ENCODE measurements around the gene FBXO10. TPM values are rescaled to one million over a fixed set of nuclear protein-coding genes. Genes with fewer than 3 reads are reported as not detected.
A peak's percentile ranks its signal among the peaks of the same experiment; 100 is the strongest.
"Not testable (repeated sequence)": the region's sequence is repeated elsewhere in the genome, so short reads cannot be mapped to it uniquely, and the experiment has no call there.

FBXO10 gene
- total RNA-seq, 1 experiment from 2014 or later: 14.0 TPM

DNA sequence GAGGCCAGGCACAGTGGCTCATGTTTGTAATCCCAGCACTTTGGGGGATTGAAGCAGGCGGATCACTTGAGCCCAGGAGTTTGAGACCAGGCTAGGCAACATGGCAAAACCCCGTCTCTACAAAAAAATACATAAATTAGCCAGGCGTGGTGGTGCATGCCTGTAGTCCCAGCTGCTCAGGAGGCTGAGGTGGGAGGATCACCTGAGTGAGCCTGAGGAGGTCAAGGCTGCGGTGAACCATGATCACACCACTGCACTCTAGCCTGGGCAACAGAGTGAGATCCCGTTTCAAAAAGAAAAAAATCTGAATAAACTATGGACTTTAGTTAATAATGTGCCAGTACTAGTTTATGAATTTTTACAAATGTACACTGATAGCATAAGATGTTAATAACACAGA, 66.1 kb downstream of the FBXO10 start:
- H3K27ac Mint-ChIP-seq; ATAC-seq; H3K4me1 Mint-ChIP-seq; H3K27me3 Mint-ChIP-seq (ENCODE audit: low read depth); H3K9me3 Mint-ChIP-seq; DNase-seq (ENCODE audit: low spot score); POLR2A ChIA-PET; H3K4me3 Mint-ChIP-seq: not testable (repeated sequence)
- peaks cover 17% of the 10 kb centered on the region; the same call in 1 of the 2 replicates for H3K36me3 Mint-ChIP-seq
- peak; percentile 57; the same call in 1 of the 2 replicates for TF ChIP-seq ZNF121 (CRISPR knock-in tag; IDR thresholded peaks at IDR 0.05)
- CTCF ChIA-PET: interaction anchor here (1.3 kb wide), 1 partner anchor 99 kb away, joined by 6 read pairs; no protein-coding TSS in a partner anchor

DNA sequence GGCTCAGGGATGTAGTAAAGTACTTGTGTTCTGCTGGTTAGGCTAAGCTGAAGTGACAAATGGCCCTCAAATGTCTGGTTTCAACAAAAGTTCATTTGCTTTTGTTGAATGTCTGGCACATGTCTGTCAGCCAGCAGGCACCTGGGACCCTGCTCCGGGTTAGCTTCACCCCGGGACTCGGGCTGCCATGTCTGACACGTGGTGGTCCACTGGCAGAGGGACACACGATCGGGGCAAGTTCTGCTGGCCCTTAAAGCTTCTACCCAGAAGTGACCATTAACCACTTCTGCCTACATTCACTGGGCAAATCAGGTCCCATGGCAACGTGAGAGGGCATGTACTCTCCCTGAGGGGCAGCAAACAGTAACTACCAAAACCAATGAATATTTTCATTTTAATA, 66.6 kb downstream of the FBXO10 start:
- no peak for ATAC-seq
- no peak overlapping the region for H3K27ac Mint-ChIP-seq
- H3K27me3 Mint-ChIP-seq (ENCODE audit: low read depth): no peaks in the 10 kb centered on the region
- ChIA-PET POLR2A (interaction anchor here (0.6 kb wide), 1 partner anchor 41 kb away, joined by 4 read pairs; no protein-coding TSS in a partner anchor), CTCF (interaction anchor here (1.3 kb wide), 1 partner anchor 98 kb away, joined by 6 read pairs; no protein-coding TSS in a partner anchor)
- DNase-seq (ENCODE audit: low spot score): no peak
- peaks cover 21% of the 10 kb centered on the region; the same call in 1 of the 2 replicates for H3K36me3 Mint-ChIP-seq
- H3K4me1 Mint-ChIP-seq: 0 out of 2 replicates have a peak, but pooled peaks cover 3% of the 10 kb centered on the region
- H3K4me3 Mint-ChIP-seq: no peak overlapping the region
- H3K9me3 Mint-ChIP-seq: no peaks in the 10 kb centered on the region
- TF ChIP-seq ZNF423 (CRISPR knock-in tag; IDR thresholded peaks at IDR 0.05) (no peak), OVOL2 (CRISPR knock-in tag; IDR thresholded peaks at IDR 0.05; ENCODE audit: borderline replicate concordance) (no peak), TEAD1 (CRISPR knock-in tag; IDR thresholded peaks at IDR 0.05) (no peak), TP53 (CRISPR knock-in tag; IDR thresholded peaks at IDR 0.05) (no peak), KAT7 (CRISPR knock-in tag; IDR thresholded peaks at IDR 0.05; ENCODE audit: borderline replicate concordance) (no peak), RELA (CRISPR knock-in tag; IDR thresholded peaks at IDR 0.05; ENCODE audit: borderline replicate concordance) (no peak)
- TF ChIP-seq, protein P1, sequence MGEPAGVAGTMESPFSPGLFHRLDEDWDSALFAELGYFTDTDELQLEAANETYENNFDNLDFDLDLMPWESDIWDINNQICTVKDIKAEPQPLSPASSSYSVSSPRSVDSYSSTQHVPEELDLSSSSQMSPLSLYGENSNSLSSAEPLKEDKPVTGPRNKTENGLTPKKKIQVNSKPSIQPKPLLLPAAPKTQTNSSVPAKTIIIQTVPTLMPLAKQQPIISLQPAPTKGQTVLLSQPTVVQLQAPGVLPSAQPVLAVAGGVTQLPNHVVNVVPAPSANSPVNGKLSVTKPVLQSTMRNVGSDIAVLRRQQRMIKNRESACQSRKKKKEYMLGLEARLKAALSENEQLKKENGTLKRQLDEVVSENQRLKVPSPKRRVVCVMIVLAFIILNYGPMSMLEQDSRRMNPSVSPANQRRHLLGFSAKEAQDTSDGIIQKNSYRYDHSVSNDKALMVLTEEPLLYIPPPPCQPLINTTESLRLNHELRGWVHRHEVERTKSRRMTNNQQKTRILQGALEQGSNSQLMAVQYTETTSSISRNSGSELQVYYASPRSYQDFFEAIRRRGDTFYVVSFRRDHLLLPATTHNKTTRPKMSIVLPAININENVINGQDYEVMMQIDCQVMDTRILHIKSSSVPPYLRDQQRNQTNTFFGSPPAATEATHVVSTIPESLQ (CRISPR knock-in tag; IDR thresholded peaks at IDR 0.05): no peak
- TF ChIP-seq, protein P2, sequence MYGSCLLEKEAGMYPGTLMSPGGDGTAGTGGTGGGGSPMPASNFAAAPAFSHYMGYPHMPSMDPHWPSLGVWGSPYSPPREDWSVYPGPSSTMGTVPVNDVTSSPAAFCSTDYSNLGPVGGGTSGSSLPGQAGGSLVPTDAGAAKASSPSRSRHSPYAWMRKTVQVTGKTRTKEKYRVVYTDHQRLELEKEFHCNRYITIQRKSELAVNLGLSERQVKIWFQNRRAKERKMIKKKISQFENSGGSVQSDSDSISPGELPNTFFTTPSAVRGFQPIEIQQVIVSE (CRISPR knock-in tag; IDR thresholded peaks at IDR 0.05; ENCODE audit: borderline replicate concordance): no peak

DNA sequence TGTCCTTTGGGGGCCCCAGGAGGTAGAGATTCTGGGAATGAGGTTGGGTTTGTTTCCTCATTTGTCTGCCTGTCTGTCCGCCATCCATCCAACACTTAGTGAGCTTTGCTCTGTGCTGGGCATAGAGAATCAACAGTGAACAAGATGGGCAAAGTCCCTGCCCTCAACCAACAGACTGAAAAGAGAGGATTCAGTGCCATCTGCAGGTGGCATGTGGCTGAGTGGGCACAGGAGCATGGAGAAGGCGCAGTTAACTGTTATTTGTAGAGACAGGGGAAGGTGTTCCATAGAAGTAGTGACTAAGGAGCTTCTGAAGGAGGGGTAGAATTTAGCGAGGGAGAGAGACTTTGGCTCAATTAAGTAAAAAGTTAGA, 67.4 kb downstream of the FBXO10 start:
- Mint-ChIP-seq H3K4me1 (0 out of 2 replicates have a peak, but pooled peaks cover 3% of the 10 kb centered on the region), H3K9me3 (no peaks in the 10 kb centered on the region), H3K27me3 (ENCODE audit: low read depth) (no peaks in the 10 kb centered on the region), H3K4me3 (no peak overlapping the region), H3K36me3 (peaks cover 25% of the 10 kb centered on the region), H3K27ac (peak overlapping the region; percentile 72)
- DNase-seq (ENCODE audit: low spot score) (no peak), ATAC-seq (no peak)
- ChIA-PET CTCF (interaction anchor here (1.3 kb wide), 1 partner anchor 98 kb away, joined by 6 read pairs; no protein-coding TSS in a partner anchor), POLR2A (no interaction called here)
- TF ChIP-seq, protein P2 (CRISPR knock-in tag; IDR thresholded peaks at IDR 0.05; ENCODE audit: borderline replicate concordance): no peak
- TF ChIP-seq NFYB (CRISPR knock-in tag; conservative IDR thresholded peaks at IDR 0.05; ENCODE audit: low read depth): no peak
- no peak for TF ChIP-seq SP1 (CRISPR knock-in tag; conservative IDR thresholded peaks at IDR 0.05)
- TF ChIP-seq, protein P3, sequence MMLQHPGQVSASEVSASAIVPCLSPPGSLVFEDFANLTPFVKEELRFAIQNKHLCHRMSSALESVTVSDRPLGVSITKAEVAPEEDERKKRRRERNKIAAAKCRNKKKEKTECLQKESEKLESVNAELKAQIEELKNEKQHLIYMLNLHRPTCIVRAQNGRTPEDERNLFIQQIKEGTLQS (CRISPR knock-in tag; conservative IDR thresholded peaks at IDR 0.05): no peak
- TF ChIP-seq, protein P4, sequence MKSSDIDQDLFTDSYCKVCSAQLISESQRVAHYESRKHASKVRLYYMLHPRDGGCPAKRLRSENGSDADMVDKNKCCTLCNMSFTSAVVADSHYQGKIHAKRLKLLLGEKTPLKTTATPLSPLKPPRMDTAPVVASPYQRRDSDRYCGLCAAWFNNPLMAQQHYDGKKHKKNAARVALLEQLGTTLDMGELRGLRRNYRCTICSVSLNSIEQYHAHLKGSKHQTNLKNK (CRISPR knock-in tag; IDR thresholded peaks at IDR 0.05): no peak
- no peak for TF ChIP-seq OVOL2 (CRISPR knock-in tag; IDR thresholded peaks at IDR 0.05; ENCODE audit: borderline replicate concordance)
- TF ChIP-seq MYBL2 (CRISPR knock-in tag; IDR thresholded peaks at IDR 0.05): no peak
- TF ChIP-seq ZNF396 (CRISPR knock-in tag; IDR thresholded peaks at IDR 0.05; ENCODE audit: borderline replicate concordance): no peak
- TF ChIP-seq GTF2I (CRISPR knock-in tag; conservative IDR thresholded peaks at IDR 0.05): no peak
- no peak for TF ChIP-seq ATF1 (CRISPR knock-in tag; IDR thresholded peaks at IDR 0.05)
- no peak for TF ChIP-seq RORB (CRISPR knock-in tag; IDR thresholded peaks at IDR 0.05)
- no peak for TF ChIP-seq SMAD3 (CRISPR knock-in tag; IDR thresholded peaks at IDR 0.05; ENCODE audit: borderline replicate concordance)
- TF ChIP-seq, protein P5, sequence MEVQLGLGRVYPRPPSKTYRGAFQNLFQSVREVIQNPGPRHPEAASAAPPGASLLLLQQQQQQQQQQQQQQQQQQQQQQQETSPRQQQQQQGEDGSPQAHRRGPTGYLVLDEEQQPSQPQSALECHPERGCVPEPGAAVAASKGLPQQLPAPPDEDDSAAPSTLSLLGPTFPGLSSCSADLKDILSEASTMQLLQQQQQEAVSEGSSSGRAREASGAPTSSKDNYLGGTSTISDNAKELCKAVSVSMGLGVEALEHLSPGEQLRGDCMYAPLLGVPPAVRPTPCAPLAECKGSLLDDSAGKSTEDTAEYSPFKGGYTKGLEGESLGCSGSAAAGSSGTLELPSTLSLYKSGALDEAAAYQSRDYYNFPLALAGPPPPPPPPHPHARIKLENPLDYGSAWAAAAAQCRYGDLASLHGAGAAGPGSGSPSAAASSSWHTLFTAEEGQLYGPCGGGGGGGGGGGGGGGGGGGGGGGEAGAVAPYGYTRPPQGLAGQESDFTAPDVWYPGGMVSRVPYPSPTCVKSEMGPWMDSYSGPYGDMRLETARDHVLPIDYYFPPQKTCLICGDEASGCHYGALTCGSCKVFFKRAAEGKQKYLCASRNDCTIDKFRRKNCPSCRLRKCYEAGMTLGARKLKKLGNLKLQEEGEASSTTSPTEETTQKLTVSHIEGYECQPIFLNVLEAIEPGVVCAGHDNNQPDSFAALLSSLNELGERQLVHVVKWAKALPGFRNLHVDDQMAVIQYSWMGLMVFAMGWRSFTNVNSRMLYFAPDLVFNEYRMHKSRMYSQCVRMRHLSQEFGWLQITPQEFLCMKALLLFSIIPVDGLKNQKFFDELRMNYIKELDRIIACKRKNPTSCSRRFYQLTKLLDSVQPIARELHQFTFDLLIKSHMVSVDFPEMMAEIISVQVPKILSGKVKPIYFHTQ (CRISPR knock-in tag; IDR thresholded peaks at IDR 0.05): no peak
- TF ChIP-seq ETV6 (CRISPR knock-in tag; IDR thresholded peaks at IDR 0.05): no peak
- no peak for TF ChIP-seq ZNF317 (CRISPR knock-in tag; IDR thresholded peaks at IDR 0.05; ENCODE audit: borderline replicate concordance, low read depth)
- no peak for TF ChIP-seq RELA (CRISPR knock-in tag; IDR thresholded peaks at IDR 0.05; ENCODE audit: borderline replicate concordance)
- TF ChIP-seq, protein P6, sequence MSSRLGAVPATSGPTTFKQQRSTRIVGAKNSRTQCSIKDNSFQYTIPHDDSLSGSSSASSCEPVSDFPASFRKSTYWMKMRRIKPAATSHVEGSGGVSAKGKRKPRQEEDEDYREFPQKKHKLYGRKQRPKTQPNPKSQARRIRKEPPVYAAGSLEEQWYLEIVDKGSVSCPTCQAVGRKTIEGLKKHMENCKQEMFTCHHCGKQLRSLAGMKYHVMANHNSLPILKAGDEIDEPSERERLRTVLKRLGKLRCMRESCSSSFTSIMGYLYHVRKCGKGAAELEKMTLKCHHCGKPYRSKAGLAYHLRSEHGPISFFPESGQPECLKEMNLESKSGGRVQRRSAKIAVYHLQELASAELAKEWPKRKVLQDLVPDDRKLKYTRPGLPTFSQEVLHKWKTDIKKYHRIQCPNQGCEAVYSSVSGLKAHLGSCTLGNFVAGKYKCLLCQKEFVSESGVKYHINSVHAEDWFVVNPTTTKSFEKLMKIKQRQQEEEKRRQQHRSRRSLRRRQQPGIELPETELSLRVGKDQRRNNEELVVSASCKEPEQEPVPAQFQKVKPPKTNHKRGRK (CRISPR knock-in tag; IDR thresholded peaks at IDR 0.05; ENCODE audit: borderline replicate concordance): no peak
- TF ChIP-seq MXD4 (CRISPR knock-in tag; IDR thresholded peaks at IDR 0.05; ENCODE audit: borderline replicate concordance): no peak

Data from WTC11 (cell line).